GM21423 (cell line): ENCODE results near the gene CHST10.
"Not testable (repeated sequence)": the region's sequence is repeated elsewhere in the genome, so short reads cannot be mapped to it uniquely, and the experiment has no call there.

Experiments used
- ATAC-seq: cut with Tn5 transposase; IDR thresholded peaks from one replicate; pipeline ENCODE4 v1.9.1; 2021; ENCODE audit warnings: mild to moderate bottlenecking, moderate library complexity; ENCODE audit not compliant: unreplicated experiment

The CHST10 gene

GRCh38 chr2:100395532-100396350 is 21.7 kb downstream of the CHST10 start:
- no peak for ATAC-seq

- ATAC-seq: peak; percentile 42
Observed at GRCh38 chr2:100394111-100394641, 23.3 kb downstream of the CHST10 start.

GRCh38 chr2:100393362-100393761 is 24.1 kb downstream of the CHST10 start:
- no peak for ATAC-seq

GRCh38 chr2:100392715-100393114 is 24.8 kb downstream of the CHST10 start:
- ATAC-seq: no peak

GRCh38 chr2:100391735-100392515 is 25.5 kb downstream of the CHST10 start:
- no peak for ATAC-seq

GRCh38 chr2:100390001-100390940 is 27.2 kb downstream of the CHST10 start:
- ATAC-seq: no peak

- ATAC-seq: no peak
Observed at GRCh38 chr2:100388703-100389102, 28.8 kb downstream of the CHST10 start.

GRCh38 chr2:100383954-100384353 is 33.5 kb downstream of the CHST10 start:
- ATAC-seq: no peak

- ATAC-seq: no peak
Observed at GRCh38 chr2:100383306-100383705, 34.2 kb downstream of the CHST10 start.

GRCh38 chr2:100381240-100381639 is 36.2 kb downstream of the CHST10 start:
- ATAC-seq: peak; percentile 58

- no peak for ATAC-seq
Observed at GRCh38 chr2:100380681-100381080, 36.8 kb downstream of the CHST10 start.

GRCh38 chr2:100376836-100377235 is 40.6 kb downstream of the CHST10 start:
- no peak for ATAC-seq

GRCh38 chr2:100367163-100367562 is 50.3 kb downstream of the CHST10 start:
- ATAC-seq: no peak

GRCh38 chr2:100365434-100365833 is 52.0 kb downstream of the CHST10 start:
- ATAC-seq: no peak

- ATAC-seq: not testable (repeated sequence)
Observed at GRCh38 chr2:100362269-100362668, 55.2 kb downstream of the CHST10 start.

- ATAC-seq: no peak
Observed at GRCh38 chr2:100359576-100359975, 57.9 kb downstream of the CHST10 start.

- ATAC-seq: no peak
Observed at GRCh38 chr2:100358554-100358953, 58.9 kb downstream of the CHST10 start.

GRCh38 chr2:100352521-100352920 is 64.9 kb downstream of the CHST10 start:
- ATAC-seq: no peak

- no peak for ATAC-seq
Observed at GRCh38 chr2:100350661-100351185, 66.7 kb downstream of the CHST10 start.

- not testable (repeated sequence) for ATAC-seq
Observed at GRCh38 chr2:100345144-100345543, 72.3 kb downstream of the CHST10 start.
